ENCODE measurements around the gene ZNFX1.

The ZNFX1 gene
- 181 to 283 (median 245) reads per million in 3 donors for total RNA-seq

GRCh38 chr20:49278036-49278817 lies at the start of gene ZNFX1:
Gene ZNFX1 (minus strand): TSS chr20:49278057. CDS start chr20:49275839, 2,218 bp downstream.
- H3K27me3 ChIP-seq (replicated peaks; ENCODE audit: control insufficient read depth, insufficient read depth, low read length, poor library complexity, severe bottlenecking) = no peaks in the 10 kb centered on the region
- peak within 1 kb of the TSS; percentile 94 for H3K4me3 ChIP-seq (ENCODE audit: insufficient read depth, low read depth, low read length, poor library complexity, severe bottlenecking)
- peaks cover 43% of the 10 kb centered on the region for H3K36me3 ChIP-seq (ENCODE audit: control insufficient read depth, insufficient read depth, low read length)
- H3K9me3 ChIP-seq (ENCODE audit: control insufficient read depth, low read length) = peaks cover 35% of the 10 kb centered on the region
- DNase-seq = peak; percentile 96 to 98 (median 96)
- H3K4me1 ChIP-seq (ENCODE audit: control insufficient read depth, insufficient read depth, low read length, poor library complexity, severe bottlenecking) = peaks cover 15% of the 10 kb centered on the region
- H3K27ac ChIP-seq (ENCODE audit: insufficient read depth, low read length, poor library complexity, severe bottlenecking) = peak within 1 kb of the TSS; percentile 93

GRCh38 chr20:49326026-49326425 lies 48.2 kb upstream of the ZNFX1 start:
- DNase-seq = no peak
- H3K27me3 ChIP-seq (replicated peaks; ENCODE audit: control insufficient read depth, insufficient read depth, low read length, poor library complexity, severe bottlenecking) = no peaks in the 10 kb centered on the region

GRCh38 chr20:49324306-49324705 lies 46.4 kb upstream of the ZNFX1 start:
- Histone ChIP-seq H3K4me3 (ENCODE audit: insufficient read depth, low read depth, low read length, poor library complexity, severe bottlenecking) (no peak overlapping the region), H3K9me3 (ENCODE audit: control insufficient read depth, low read length) (no peaks in the 10 kb centered on the region), H3K4me1 (ENCODE audit: control insufficient read depth, insufficient read depth, low read length, poor library complexity, severe bottlenecking) (peaks cover 1% of the 10 kb centered on the region), H3K27ac (ENCODE audit: insufficient read depth, low read length, poor library complexity, severe bottlenecking) (no peak overlapping the region), H3K36me3 (ENCODE audit: control insufficient read depth, insufficient read depth, low read length) (no peaks in the 10 kb centered on the region), H3K27me3 (replicated peaks; ENCODE audit: control insufficient read depth, insufficient read depth, low read length, poor library complexity, severe bottlenecking) (peaks cover 13% of the 10 kb centered on the region)
- no peak for DNase-seq

More at GRCh38 chr20:49326026-49326425, 48.2 kb upstream of the ZNFX1 start:
- H3K4me3 ChIP-seq (ENCODE audit: insufficient read depth, low read depth, low read length, poor library complexity, severe bottlenecking) = no peak overlapping the region
- H3K4me1 ChIP-seq (ENCODE audit: control insufficient read depth, insufficient read depth, low read length, poor library complexity, severe bottlenecking) = no peaks in the 10 kb centered on the region
- H3K27ac ChIP-seq (ENCODE audit: insufficient read depth, low read length, poor library complexity, severe bottlenecking) = no peak overlapping the region
- no peaks in the 10 kb centered on the region for H3K9me3 ChIP-seq (ENCODE audit: control insufficient read depth, low read length)
- no peaks in the 10 kb centered on the region for H3K36me3 ChIP-seq (ENCODE audit: control insufficient read depth, insufficient read depth, low read length)

- Histone ChIP-seq H3K27ac (ENCODE audit: insufficient read depth, low read length, poor library complexity, severe bottlenecking) (no peak overlapping the region), H3K27me3 (replicated peaks; ENCODE audit: control insufficient read depth, insufficient read depth, low read length, poor library complexity, severe bottlenecking) (peaks cover 19% of the 10 kb centered on the region), H3K36me3 (ENCODE audit: control insufficient read depth, insufficient read depth, low read length) (no peaks in the 10 kb centered on the region), H3K9me3 (ENCODE audit: control insufficient read depth, low read length) (no peaks in the 10 kb centered on the region), H3K4me1 (ENCODE audit: control insufficient read depth, insufficient read depth, low read length, poor library complexity, severe bottlenecking) (peaks cover 6% of the 10 kb centered on the region), H3K4me3 (ENCODE audit: insufficient read depth, low read depth, low read length, poor library complexity, severe bottlenecking) (no peak overlapping the region)
- DNase-seq = no peak
Observed at GRCh38 chr20:49323622-49324238, 45.9 kb upstream of the ZNFX1 start.

- Histone ChIP-seq H3K9me3 (ENCODE audit: control insufficient read depth, low read length) (no peaks in the 10 kb centered on the region), H3K27me3 (replicated peaks; ENCODE audit: control insufficient read depth, insufficient read depth, low read length, poor library complexity, severe bottlenecking) (peaks cover 30% of the 10 kb centered on the region), H3K27ac (ENCODE audit: insufficient read depth, low read length, poor library complexity, severe bottlenecking) (no peak overlapping the region), H3K4me1 (ENCODE audit: control insufficient read depth, insufficient read depth, low read length, poor library complexity, severe bottlenecking) (peaks cover 9% of the 10 kb centered on the region), H3K36me3 (ENCODE audit: control insufficient read depth, insufficient read depth, low read length) (no peaks in the 10 kb centered on the region), H3K4me3 (ENCODE audit: insufficient read depth, low read depth, low read length, poor library complexity, severe bottlenecking) (no peak overlapping the region)
- no peak for DNase-seq
Observed at GRCh38 chr20:49320460-49320859, 42.6 kb upstream of the ZNFX1 start.

- no peak for DNase-seq
- Histone ChIP-seq H3K27ac (ENCODE audit: insufficient read depth, low read length, poor library complexity, severe bottlenecking) (no peak overlapping the region), H3K27me3 (replicated peaks; ENCODE audit: control insufficient read depth, insufficient read depth, low read length, poor library complexity, severe bottlenecking) (peaks cover 30% of the 10 kb centered on the region), H3K4me1 (ENCODE audit: control insufficient read depth, insufficient read depth, low read length, poor library complexity, severe bottlenecking) (peaks cover 9% of the 10 kb centered on the region), H3K9me3 (ENCODE audit: control insufficient read depth, low read length) (no peaks in the 10 kb centered on the region), H3K36me3 (ENCODE audit: control insufficient read depth, insufficient read depth, low read length) (no peaks in the 10 kb centered on the region), H3K4me3 (ENCODE audit: insufficient read depth, low read depth, low read length, poor library complexity, severe bottlenecking) (peak overlapping the region; percentile 48)
Observed at GRCh38 chr20:49319208-49319809, 41.5 kb upstream of the ZNFX1 start.

- H3K9me3 ChIP-seq (ENCODE audit: control insufficient read depth, low read length) = no peaks in the 10 kb centered on the region
- H3K27ac ChIP-seq (ENCODE audit: insufficient read depth, low read length, poor library complexity, severe bottlenecking) = no peak overlapping the region
- H3K4me3 ChIP-seq (ENCODE audit: insufficient read depth, low read depth, low read length, poor library complexity, severe bottlenecking) = peak overlapping the region; percentile 48
- H3K36me3 ChIP-seq (ENCODE audit: control insufficient read depth, insufficient read depth, low read length) = no peaks in the 10 kb centered on the region
- H3K27me3 ChIP-seq (replicated peaks; ENCODE audit: control insufficient read depth, insufficient read depth, low read length, poor library complexity, severe bottlenecking) = peaks cover 30% of the 10 kb centered on the region
- H3K4me1 ChIP-seq (ENCODE audit: control insufficient read depth, insufficient read depth, low read length, poor library complexity, severe bottlenecking) = peaks cover 9% of the 10 kb centered on the region
- DNase-seq = no peak
Observed at GRCh38 chr20:49318430-49319207, 40.8 kb upstream of the ZNFX1 start.

- Histone ChIP-seq H3K4me1 (ENCODE audit: control insufficient read depth, insufficient read depth, low read length, poor library complexity, severe bottlenecking) (peaks cover 9% of the 10 kb centered on the region), H3K27ac (ENCODE audit: insufficient read depth, low read length, poor library complexity, severe bottlenecking) (no peak overlapping the region), H3K4me3 (ENCODE audit: insufficient read depth, low read depth, low read length, poor library complexity, severe bottlenecking) (peak overlapping the region; percentile 48), H3K9me3 (ENCODE audit: control insufficient read depth, low read length) (no peaks in the 10 kb centered on the region), H3K36me3 (ENCODE audit: control insufficient read depth, insufficient read depth, low read length) (no peaks in the 10 kb centered on the region), H3K27me3 (replicated peaks; ENCODE audit: control insufficient read depth, insufficient read depth, low read length, poor library complexity, severe bottlenecking) (peaks cover 30% of the 10 kb centered on the region)
- DNase-seq = no peak
Observed at GRCh38 chr20:49318091-49318429, 40.2 kb upstream of the ZNFX1 start.

GRCh38 chr20:49316704-49317103 lies 38.8 kb upstream of the ZNFX1 start:
- H3K4me1 ChIP-seq (ENCODE audit: control insufficient read depth, insufficient read depth, low read length, poor library complexity, severe bottlenecking) = peaks cover 9% of the 10 kb centered on the region
- no peak for DNase-seq
- H3K27ac ChIP-seq (ENCODE audit: insufficient read depth, low read length, poor library complexity, severe bottlenecking) = no peak overlapping the region
- H3K27me3 ChIP-seq (replicated peaks; ENCODE audit: control insufficient read depth, insufficient read depth, low read length, poor library complexity, severe bottlenecking) = peaks cover 30% of the 10 kb centered on the region
- H3K4me3 ChIP-seq (ENCODE audit: insufficient read depth, low read depth, low read length, poor library complexity, severe bottlenecking) = no peak overlapping the region
- no peaks in the 10 kb centered on the region for H3K36me3 ChIP-seq (ENCODE audit: control insufficient read depth, insufficient read depth, low read length)
- no peaks in the 10 kb centered on the region for H3K9me3 ChIP-seq (ENCODE audit: control insufficient read depth, low read length)
